ENCODE data around the gene GRIN3A. TPM values are rescaled to one million over a fixed set of nuclear protein-coding genes. Genes with fewer than 3 reads are reported as not detected.

Gene GRIN3A
- total and polyA plus RNA-seq, 2 of the 4 experiments (the other 2 are of a cell fraction) = not detected

- ChIA-PET POLR2A (ENCODE audit: unreplicated experiment) (no interaction called here), CTCF (interaction anchor here (0.6 to 1.5 kb wide), 4 partner anchors 10 to 63 kb away, joined by 3 to 6 read pairs (median 4); no protein-coding TSS in a partner anchor)
- dilution Hi-C loops (cut with HindIII; ENCODE audit: low sequenced_read_pairs, unreplicated experiment) = no loop called here
- Histone ChIP-seq H3K27ac (ENCODE audit: insufficient read depth, low read length) (no peak overlapping the region), H3K18ac (ENCODE audit: low read depth, low read length) (no peak overlapping the region), H2BK120ac (ENCODE audit: low read depth, low read length) (no peak overlapping the region), H3K4me1 (ENCODE audit: control insufficient read depth, insufficient read depth, low read length) (no peaks in the 10 kb centered on the region), H2AFZ (replicated peaks; ENCODE audit: low read length, poor library complexity) (no peak overlapping the region), H2AK9ac (replicated peaks; ENCODE audit: low read depth, low read length, poor library complexity) (no peak overlapping the region), H3K23ac (ENCODE audit: low read depth, low read length) (no peak overlapping the region), H3K14ac (replicated peaks; ENCODE audit: low read depth, low read length) (no peak overlapping the region), H4K8ac (ENCODE audit: low read depth in 2 of 2, low read length in 2 of 2) (no peak overlapping the region), H4K91ac (ENCODE audit: insufficient read depth, low read depth, low read length) (no peak overlapping the region), H3K4ac (ENCODE audit: low read depth, low read length) (no peak overlapping the region), H3K79me1 (ENCODE audit: low read depth in 1 of 2, low read length in 2 of 2) (no peaks in the 10 kb centered on the region), H4K5ac (ENCODE audit: low read depth, low read length) (no peak overlapping the region), H3K9me1 (ENCODE audit: insufficient read depth, low read length) (no peaks in the 10 kb centered on the region), H2BK20ac (ENCODE audit: low read depth, low read length) (no peak overlapping the region), H3K9ac (ENCODE audit: low read depth, low read length) (no peak overlapping the region), H3K56ac (ENCODE audit: extremely low read depth, insufficient read depth, low read length) (no peak overlapping the region), H3K4me3 (ENCODE audit: insufficient read depth, low read depth, low read length) (no peak overlapping the region), H2BK15ac (ENCODE audit: low read depth, low read length) (no peak overlapping the region), H2BK5ac (ENCODE audit: low read depth, low read length, poor library complexity, severe bottlenecking) (no peak overlapping the region), H3K4me2 (ENCODE audit: low read depth, low read length) (no peak overlapping the region), H2AK5ac (ENCODE audit: low read depth, low read length) (no peak overlapping the region), H3K27me3 (ENCODE audit: control insufficient read depth, insufficient read depth, low read length) (no peaks in the 10 kb centered on the region), H3K36me3 (ENCODE audit: control insufficient read depth, insufficient read depth, low read length) (no peaks in the 10 kb centered on the region), H3K9me3 (ENCODE audit: control insufficient read depth, insufficient read depth, low read length) (no peaks in the 10 kb centered on the region), H4K20me1 (ENCODE audit: insufficient read depth, low read length) (no peaks in the 10 kb centered on the region)
- in situ Hi-C loops (cut with MboI; ENCODE audit: low sequenced_read_pairs) = no loop called here
- BruUV-seq (replicated peaks) = no TSS peak
- ATAC-seq (ENCODE audit: low read depth) = peak; percentile 59; the same call in 1 of the 2 replicates
- DNase-seq = peak; percentile 11
- no CpG with 5 or more reads among the region's 4 CpGs for WGBS, 2 experiments (ENCODE audit: extremely low coverage in 2 of 2, insufficient read length in 1 of 2)
- intact Hi-C loops (cut with micrococcal nuclease) = loop anchor here (1.0 kb wide), 1 partner anchor 126 kb away; no protein-coding TSS in a partner anchor
- TF ChIP-seq FOS (IDR thresholded peaks at IDR 0.05; ENCODE audit: low read depth, low read length) = no peak
- TF ChIP-seq CTCF (conservative IDR thresholded peaks at IDR 0.05; ENCODE audit: low read depth, low read length) = peak; percentile 40
- TF ChIP-seq RFX5 (IDR thresholded peaks at IDR 0.05; ENCODE audit: low read depth, low read length) = no peak
- no peak for TF ChIP-seq BHLHE40 (IDR thresholded peaks at IDR 0.05; ENCODE audit: low read depth, low read length)
- no peak for TF ChIP-seq MAFK (IDR thresholded peaks at IDR 0.05; ENCODE audit: low read depth, low read length)
- TF ChIP-seq USF2 (IDR thresholded peaks at IDR 0.05; ENCODE audit: low read depth, low read length) = no peak
- no peak for TF ChIP-seq CHD1 (IDR thresholded peaks at IDR 0.05; ENCODE audit: low read depth, low read length)
- TF ChIP-seq MAZ (IDR thresholded peaks at IDR 0.05; ENCODE audit: borderline replicate concordance, low read depth, low read length) = no peak
- no peak for TF ChIP-seq NFE2L2 (IDR thresholded peaks at IDR 0.05; ENCODE audit: low read depth, low read length)
- TF ChIP-seq MXI1 (IDR thresholded peaks at IDR 0.05; ENCODE audit: borderline replicate concordance, low read depth, low read length) = no peak
- no peak for TF ChIP-seq ELK1 (IDR thresholded peaks at IDR 0.05; ENCODE audit: borderline replicate concordance, low read depth, low read length)
- no peak for TF ChIP-seq RCOR1 (IDR thresholded peaks at IDR 0.05; ENCODE audit: insufficient replicate concordance, low read length)
- TF ChIP-seq CEBPB (IDR thresholded peaks at IDR 0.05; ENCODE audit: low read depth, low read length) = no peak
- no peak for TF ChIP-seq POLR2A (IDR thresholded peaks at IDR 0.05; ENCODE audit: low read depth, low read length)
These were observed 10.6 kb downstream of the GRIN3A start for GRCh38 chr9:101727612-101728524.
